ENCODE data around the gene ZCCHC4.

The ZCCHC4 gene

GRCh38 chr4:25280210-25280609, 32.4 kb upstream of the ZCCHC4 start:
- no peak for ATAC-seq
- TF ChIP-seq ZNF70 (CRISPR knock-in tag; IDR thresholded peaks at IDR 0.05) (no peak), ISL1 (CRISPR knock-in tag; IDR thresholded peaks at IDR 0.05) (no peak), BACH2 (CRISPR knock-in tag; IDR thresholded peaks at IDR 0.05; ENCODE audit: borderline replicate concordance) (no peak), OSR1 (CRISPR knock-in tag; IDR thresholded peaks at IDR 0.05) (no peak), POU6F1 (CRISPR knock-in tag; IDR thresholded peaks at IDR 0.05; ENCODE audit: borderline replicate concordance, low read depth) (no peak), ZFP3 (CRISPR knock-in tag; IDR thresholded peaks at IDR 0.05) (no peak), RARB (CRISPR knock-in tag; IDR thresholded peaks at IDR 0.05) (no peak), GLIS3 (CRISPR knock-in tag; IDR thresholded peaks at IDR 0.05) (no peak), CREB5 (CRISPR knock-in tag; IDR thresholded peaks at IDR 0.05; ENCODE audit: low read depth) (no peak), TSHZ2 (CRISPR knock-in tag; IDR thresholded peaks at IDR 0.05) (no peak), SNAI2 (CRISPR knock-in tag; IDR thresholded peaks at IDR 0.05) (no peak), ZFP30 (CRISPR knock-in tag; IDR thresholded peaks at IDR 0.05) (no peak), PATZ1 (CRISPR knock-in tag; IDR thresholded peaks at IDR 0.05; ENCODE audit: borderline replicate concordance) (no peak), PPARA (CRISPR knock-in tag; IDR thresholded peaks at IDR 0.05; ENCODE audit: borderline replicate concordance) (no peak), ARNTL (CRISPR knock-in tag; IDR thresholded peaks at IDR 0.05; ENCODE audit: borderline replicate concordance, low read depth) (no peak), ZNF565 (CRISPR knock-in tag; conservative IDR thresholded peaks at IDR 0.05; ENCODE audit: low read depth) (no peak), ZC3H10 (CRISPR knock-in tag; IDR thresholded peaks at IDR 0.05) (no peak), ESRRG (CRISPR knock-in tag; IDR thresholded peaks at IDR 0.05) (no peak), TCF4 (CRISPR knock-in tag; IDR thresholded peaks at IDR 0.05; ENCODE audit: borderline replicate concordance) (no peak)

GRCh38 chr4:25283948-25284347, 28.6 kb upstream of the ZCCHC4 start:
- no peak for ATAC-seq
- TF ChIP-seq OSR1 (CRISPR knock-in tag; IDR thresholded peaks at IDR 0.05) (no peak), ZNF8 (CRISPR knock-in tag; IDR thresholded peaks at IDR 0.05) (no peak), ISL1 (CRISPR knock-in tag; IDR thresholded peaks at IDR 0.05) (no peak), ZC3H10 (CRISPR knock-in tag; IDR thresholded peaks at IDR 0.05) (no peak), ZFP3 (CRISPR knock-in tag; IDR thresholded peaks at IDR 0.05) (no peak), ZNF565 (CRISPR knock-in tag; conservative IDR thresholded peaks at IDR 0.05; ENCODE audit: low read depth) (no peak), PPARA (CRISPR knock-in tag; IDR thresholded peaks at IDR 0.05; ENCODE audit: borderline replicate concordance) (no peak), ZNF70 (CRISPR knock-in tag; IDR thresholded peaks at IDR 0.05) (no peak), TOX (CRISPR knock-in tag; IDR thresholded peaks at IDR 0.05; ENCODE audit: borderline replicate concordance) (no peak), PATZ1 (CRISPR knock-in tag; IDR thresholded peaks at IDR 0.05; ENCODE audit: borderline replicate concordance) (no peak), SNAI2 (CRISPR knock-in tag; IDR thresholded peaks at IDR 0.05) (no peak), POU6F1 (CRISPR knock-in tag; IDR thresholded peaks at IDR 0.05; ENCODE audit: borderline replicate concordance, low read depth) (no peak), BACH2 (CRISPR knock-in tag; IDR thresholded peaks at IDR 0.05; ENCODE audit: borderline replicate concordance) (no peak), CREB5 (CRISPR knock-in tag; IDR thresholded peaks at IDR 0.05; ENCODE audit: low read depth) (no peak), GLIS3 (CRISPR knock-in tag; IDR thresholded peaks at IDR 0.05) (no peak), CSRNP3 (CRISPR knock-in tag; IDR thresholded peaks at IDR 0.05) (no peak)

All from SK-N-SH treated with all-trans-retinoic acid at 6 μM for 48 hours (cell line).